GM23338 (cell line): ENCODE data around the gene MKLN1. TPM values are rescaled to one million over a fixed set of nuclear protein-coding genes. Genes with fewer than 3 reads are reported as not detected.
"Not testable (repeated sequence)": the region's sequence is repeated elsewhere in the genome, so short reads cannot be mapped to it uniquely, and the experiment has no call there.

Experiments used
- ATAC-seq: fragments of 200-7000 bp; cut with Tn5 transposase; 3 replicates; pipeline ENCODE4 v1.9.1; 2020
- DNase-seq: peaks from one replicate; pipeline ENCODE4 v3.0.0-alpha.2; 2015; ENCODE audit warnings: low spot score
- H2AFZ ChIP-seq: fragments of 200-600 bp; sonication (generic); 2 replicates; pipeline ENCODE4 v1.8.0; 2016; ENCODE audit warnings: antibody characterized with exemption, mild to moderate bottlenecking, moderate library complexity
- H3F3A ChIP-seq: fragments of 200-600 bp; sonication (generic); replicated peaks from 2 replicates; pipeline ENCODE4 v1.8.0; 2017; ENCODE audit warnings: antibody characterized with exemption, mixed run types, low read depth
- H3K27ac ChIP-seq: fragments of 200-600 bp; sonication (generic); 2 replicates; pipeline ENCODE4 v1.6.1; 2016; ENCODE audit warnings: low read depth
- H3K27me3 ChIP-seq: fragments of 200-600 bp; sonication (generic); 2 replicates; pipeline ENCODE4 v1.8.0; 2016; ENCODE audit warnings: mild to moderate bottlenecking, mixed run types, moderate library complexity; ENCODE audit not compliant: insufficient read depth
- H3K36me3 ChIP-seq: fragments of 200-600 bp; sonication (generic); 2 replicates; pipeline ENCODE4 v1.8.0; 2016; ENCODE audit warnings: mild to moderate bottlenecking; ENCODE audit not compliant: insufficient read depth
- H3K4me1 ChIP-seq: fragments of 200-600 bp; sonication (generic); 2 replicates; pipeline ENCODE4 v1.8.0; 2016; ENCODE audit warnings: mild to moderate bottlenecking, moderate library complexity; ENCODE audit not compliant: insufficient read depth
- H3K4me2 ChIP-seq: fragments of 200-600 bp; sonication (generic); 2 replicates; pipeline ENCODE4 v1.7.1; 2017; ENCODE audit warnings: mixed run types
- H3K4me3 ChIP-seq: fragments of 200-600 bp; sonication (generic); 2 replicates; pipeline ENCODE4 v1.6.1; 2016; ENCODE audit warnings: mixed run types
- H3K79me2 ChIP-seq: fragments of 200-600 bp; sonication (generic); replicated peaks from 2 replicates; pipeline ENCODE4 v1.8.0; 2017; ENCODE audit warnings: mild to moderate bottlenecking; ENCODE audit not compliant: insufficient read depth
- H3K9me2 ChIP-seq: fragments of 200-600 bp; sonication (generic); 2 replicates; pipeline ENCODE4 v1.8.0; 2017; ENCODE audit not compliant: insufficient read depth
- H4K20me1 ChIP-seq: fragments of 200-600 bp; sonication (generic); replicated peaks from 2 replicates; pipeline ENCODE4 v1.8.0; 2017; ENCODE audit warnings: mild to moderate bottlenecking; ENCODE audit not compliant: insufficient read depth
- H3K27ac Mint-ChIP-seq: 2 replicates; pipeline ENCODE4 v1.8.0; 2020; ENCODE audit warnings: inconsistent platforms, mild to moderate bottlenecking, moderate library complexity, mixed read lengths
- H3K27me3 Mint-ChIP-seq: 3 replicates; pipeline ENCODE4 v1.8.0; 2022; ENCODE audit warnings: low read depth, mild to moderate bottlenecking, moderate library complexity, mixed read lengths, inconsistent platforms; ENCODE audit not compliant: insufficient read depth, poor library complexity
- H3K36me3 Mint-ChIP-seq: 3 replicates; pipeline ENCODE4 v1.8.0; 2021; ENCODE audit warnings: low read depth, mild to moderate bottlenecking, inconsistent platforms, moderate library complexity, mixed read lengths
- H3K4me1 Mint-ChIP-seq: 3 replicates; pipeline ENCODE4 v1.8.0; 2020; ENCODE audit warnings: mild to moderate bottlenecking, inconsistent platforms, mixed read lengths
- H3K4me3 Mint-ChIP-seq: 3 replicates; pipeline ENCODE4 v1.8.0; 2021; ENCODE audit warnings: moderate library complexity, mild to moderate bottlenecking, inconsistent platforms, mixed read lengths
- H3K9me3 Mint-ChIP-seq: 3 replicates; pipeline ENCODE4 v1.8.0; 2020; ENCODE audit warnings: moderate library complexity, mild to moderate bottlenecking, inconsistent platforms, mixed read lengths
- CTCF ChIP-seq, 2 experiments: fragments of 200-600 bp in 1 of 2; sonication (generic) in 1 of 2; conservative IDR thresholded peaks; 2 replicates each; pipeline versions ENCODE4 v1.5.1 to v1.6.1; 2016 to 2017; ENCODE audit warnings: antibody characterized with exemption in 2 of 2, low read depth in 2 of 2, mild to moderate bottlenecking in 2 of 2, moderate library complexity in 1 of 2
- ETS1 ChIP-seq: IDR thresholded peaks from 2 replicates; pipeline ENCODE4 v1.6.1; 2016; ENCODE audit warnings: antibody characterized with exemption
- EZH2 ChIP-seq: fragments of 200-600 bp; sonication (generic); IDR thresholded peaks from one replicate; pipeline ENCODE4 v1.8.0; 2017; ENCODE audit warnings: antibody characterized with exemption, mild to moderate bottlenecking, low read depth; ENCODE audit not compliant: unreplicated experiment
- EZH2phosphoT487 ChIP-seq: fragments of 200-600 bp; sonication (generic); IDR thresholded peaks from one replicate; pipeline ENCODE4 v1.8.1; 2018; ENCODE audit warnings: antibody characterized with exemption; ENCODE audit not compliant: unreplicated experiment
- JUNB ChIP-seq: IDR thresholded peaks from one replicate; pipeline ENCODE4 v1.6.1; 2016; ENCODE audit warnings: antibody characterized with exemption; ENCODE audit not compliant: unreplicated experiment
- NANOG ChIP-seq: IDR thresholded peaks from 2 replicates; pipeline ENCODE4 v1.6.1; 2016; ENCODE audit warnings: antibody characterized with exemption, borderline replicate concordance
- POLR2AphosphoS5 ChIP-seq: IDR thresholded peaks from 2 replicates; pipeline ENCODE4 v1.6.1; 2016; ENCODE audit warnings: antibody characterized with exemption, low read depth
- STAT1 ChIP-seq: IDR thresholded peaks from one replicate; pipeline ENCODE4 v1.6.1; 2016; ENCODE audit warnings: antibody characterized with exemption; ENCODE audit not compliant: unreplicated experiment
- ZNF114 ChIP-seq: fragments of 250-450 bp; sonication (Bioruptor Pico); IDR thresholded peaks from 2 replicates; pipeline ENCODE4 v1.5.0; 2020; ENCODE audit warnings: mild to moderate bottlenecking, moderate library complexity
- polyA plus RNA-seq: library from polyadenylated mRNA; unstranded; fragments of >200 nt; fragmentation: Nextera tagmentation; extraction: Ambion mirVana; gene quantifications from 2 replicates; pipeline ENCODE4 v1.2.1, GENCODE V29; 2016
- total RNA-seq: library from RNA; depleted of rRNA; stranded (reverse); fragments of >200 nt; shearing (Covaris generic); gene quantifications from 2 replicates; pipeline ENCODE4 v1.2.3, GENCODE V29; 2014

The MKLN1 gene
- total and polyA plus RNA-seq, 2 experiments from 2014 or later = 25.3 to 46.5 TPM

DNA sequence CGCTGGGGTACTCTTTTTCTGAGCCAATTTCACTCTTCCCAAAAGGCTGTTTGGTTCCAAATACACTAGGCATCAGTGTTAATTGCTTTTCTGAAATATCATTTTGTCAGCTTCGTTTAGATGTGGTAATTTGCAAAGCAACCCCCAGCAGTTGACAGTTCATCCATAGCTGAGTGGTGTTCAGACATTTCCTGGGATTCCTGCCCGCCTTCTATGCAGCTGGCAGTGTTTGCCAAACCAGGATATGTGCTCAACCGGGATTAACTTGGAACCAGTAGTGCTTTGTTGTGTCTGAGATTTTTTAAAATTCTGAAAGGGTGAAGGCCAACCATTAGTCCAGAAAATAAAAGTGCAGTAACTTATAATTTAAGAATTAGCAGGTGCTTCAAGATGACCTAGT is 25.2 kb upstream of the MKLN1 start (continued):
- no peak for TF ChIP-seq ETS1
- no peak for TF ChIP-seq CTCF (conservative IDR thresholded peaks at IDR 0.05; ENCODE audit: low read depth in 2 of 2)
- no peak for TF ChIP-seq EZH2phosphoT487
- no peak for TF ChIP-seq ZNF114 (CRISPR knock-in tag)
- no peak for TF ChIP-seq NANOG
- no peak for TF ChIP-seq EZH2

- no peak overlapping the region for H3K4me2 ChIP-seq
- ATAC-seq = peak; percentile 92
- Mint-ChIP-seq H3K9me3 (peaks cover 23% of the 10 kb centered on the region), H3K4me3 (no peak overlapping the region), H3K4me1 (peaks cover 33% of the 10 kb centered on the region), H3K27me3 (peaks cover 3% of the 10 kb centered on the region), H3K27ac (no peak overlapping the region), H3K36me3 (peaks cover 21% of the 10 kb centered on the region)
- TF ChIP-seq CTCF (conservative IDR thresholded peaks at IDR 0.05; ENCODE audit: low read depth in 2 of 2) = peak; percentile 70 to 92
- no peak for TF ChIP-seq EZH2phosphoT487
- no peaks in the 10 kb centered on the region for H4K20me1 ChIP-seq
- no peaks in the 10 kb centered on the region for H3K9me2 ChIP-seq
- no peak overlapping the region for H2AFZ ChIP-seq
- H3F3A ChIP-seq = no peaks in the 10 kb centered on the region
- DNase-seq = peak; percentile 69
- no peaks in the 10 kb centered on the region for H3K79me2 ChIP-seq
- peaks cover 26% of the 10 kb centered on the region for H3K4me1 ChIP-seq
- no peaks in the 10 kb centered on the region for H3K27me3 ChIP-seq
- no peak overlapping the region for H3K4me3 ChIP-seq
- no peaks in the 10 kb centered on the region for H3K36me3 ChIP-seq
- no peak overlapping the region for H3K27ac ChIP-seq
Measured at GRCh38 chr7:131302876-131303707, 24.6 kb upstream of the MKLN1 start.

DNA sequence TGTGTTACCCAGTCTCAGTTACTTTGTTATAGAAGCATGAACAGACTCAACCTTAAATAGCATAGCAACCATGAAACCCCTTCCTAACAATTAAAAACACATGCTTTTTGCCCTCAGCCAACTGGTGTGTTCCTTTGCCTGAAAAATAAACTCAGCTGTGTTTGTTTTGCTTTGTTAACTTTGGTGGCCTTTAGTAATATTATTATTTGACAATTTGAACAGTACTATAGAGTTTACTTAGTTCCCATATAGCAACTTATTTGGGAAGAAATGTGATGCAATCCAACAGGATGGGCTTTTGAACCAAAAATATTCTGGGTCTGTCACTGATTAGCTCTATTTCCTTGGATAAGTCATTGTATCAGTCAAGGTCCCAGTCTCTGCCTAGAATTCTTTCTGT is 22.5 kb upstream of the MKLN1 start:
- Histone ChIP-seq H3K9me2 (no peaks in the 10 kb centered on the region), H3K36me3 (peaks cover 5% of the 10 kb centered on the region), H3K79me2 (no peaks in the 10 kb centered on the region), H3K27me3 (no peaks in the 10 kb centered on the region), H3K4me3 (no peak overlapping the region), H4K20me1 (no peaks in the 10 kb centered on the region), H3K4me1 (peaks cover 15% of the 10 kb centered on the region), H3K4me2 (no peak overlapping the region), H3K27ac (no peak overlapping the region), H3F3A (no peaks in the 10 kb centered on the region), H2AFZ (no peak overlapping the region)
- Mint-ChIP-seq H3K36me3 (peaks cover 37% of the 10 kb centered on the region), H3K27me3 (peaks cover 3% of the 10 kb centered on the region), H3K4me3 (no peak overlapping the region), H3K27ac (no peak overlapping the region), H3K9me3 (peaks cover 39% of the 10 kb centered on the region), H3K4me1 (peaks cover 21% of the 10 kb centered on the region)
- ATAC-seq (no peak), DNase-seq (no peak)
- TF ChIP-seq ZNF114 (CRISPR knock-in tag) (no peak), STAT1 (no peak), JUNB (no peak), POLR2AphosphoS5 (no peak)

GRCh38 chr7:131306041-131306440 is 21.6 kb upstream of the MKLN1 start:
- H3K27ac Mint-ChIP-seq, H3K27me3 Mint-ChIP-seq, H3K9me2 ChIP-seq, H3K4me3 Mint-ChIP-seq, H3K79me2 ChIP-seq, H3K4me3 ChIP-seq, H2AFZ ChIP-seq, H3K36me3 ChIP-seq, H4K20me1 ChIP-seq, H3K4me2 ChIP-seq, H3K27me3 ChIP-seq, DNase-seq, H3K27ac ChIP-seq, ATAC-seq, H3F3A ChIP-seq: not testable (repeated sequence)
- Mint-ChIP-seq H3K4me1 (peaks cover 14% of the 10 kb centered on the region), H3K36me3 (peaks cover 43% of the 10 kb centered on the region), H3K9me3 (peaks cover 48% of the 10 kb centered on the region)
- H3K4me1 ChIP-seq = peaks cover 10% of the 10 kb centered on the region
